MM.1S (cell line): ENCODE measurements around the gene F8.

ENCODE experiments used
- DNase-seq: peaks from one replicate; pipeline ENCODE4 v3.0.0-alpha.2; 2015
- H2AFZ ChIP-seq: fragments of 300-600 bp; sonication (generic); 2 replicates; pipeline ENCODE4 v1.6.0; 2016; ENCODE audit warnings: antibody characterized with exemption, low read length
- H3F3A ChIP-seq: fragments of 300-600 bp; sonication (generic); 2 replicates; pipeline ENCODE4 v1.6.1; 2016; ENCODE audit warnings: mild to moderate bottlenecking, antibody characterized with exemption, low read length, moderate library complexity, mixed read lengths; ENCODE audit not compliant: insufficient read depth
- H3K27ac ChIP-seq: fragments of 300-600 bp; sonication (generic); 2 replicates; pipeline ENCODE4 v1.5.1; 2016; ENCODE audit warnings: mild to moderate bottlenecking, low read length
- H3K27me3 ChIP-seq: fragments of 300-600 bp; sonication (generic); replicated peaks from 2 replicates; pipeline ENCODE4 v1.6.0; 2016; ENCODE audit warnings: low read length; ENCODE audit not compliant: insufficient read depth
- H3K36me3 ChIP-seq: fragments of 300-600 bp; sonication (generic); replicated peaks from 2 replicates; pipeline ENCODE4 v1.6.1; 2016; ENCODE audit warnings: mild to moderate bottlenecking, low read length, mixed read lengths; ENCODE audit not compliant: insufficient read depth
- H3K4me1 ChIP-seq: fragments of 300-600 bp; sonication (generic); 2 replicates; pipeline ENCODE4 v1.6.1; 2016; ENCODE audit warnings: low read length, mixed read lengths
- H3K4me2 ChIP-seq: fragments of 300-600 bp; sonication (generic); 2 replicates; pipeline ENCODE4 v1.6.0; 2016; ENCODE audit warnings: low read depth, low read length
- H3K4me3 ChIP-seq: fragments of 300-600 bp; sonication (generic); 2 replicates; pipeline ENCODE4 v1.5.1; 2016; ENCODE audit warnings: low read length, mixed read lengths
- H3K79me2 ChIP-seq: fragments of 300-600 bp; sonication (generic); 2 replicates; pipeline ENCODE4 v1.6.1; 2016; ENCODE audit warnings: mixed run types, low read length, mixed read lengths
- H3K9ac ChIP-seq: fragments of 300-600 bp; sonication (generic); 2 replicates; pipeline ENCODE4 v1.6.1; 2016; ENCODE audit warnings: low read length, mixed read lengths
- H3K9me2 ChIP-seq: fragments of 300-600 bp; sonication (generic); replicated peaks from 2 replicates; pipeline ENCODE4 v1.6.1; 2016; ENCODE audit warnings: mild to moderate bottlenecking, low read length, mixed read lengths; ENCODE audit not compliant: insufficient read depth
- H3K9me3 ChIP-seq: fragments of 300-600 bp; sonication (generic); replicated peaks from 2 replicates; pipeline ENCODE4 v1.6.1; 2016; ENCODE audit warnings: mild to moderate bottlenecking, low read length, mixed read lengths; ENCODE audit not compliant: insufficient read depth
- H4K20me1 ChIP-seq: fragments of 300-600 bp; sonication (generic); 2 replicates; pipeline ENCODE4 v1.6.1; 2016; ENCODE audit warnings: mild to moderate bottlenecking, low read length, moderate library complexity, mixed read lengths; ENCODE audit not compliant: insufficient read depth
- CTCF ChIP-seq: fragments of 300-600 bp; sonication (generic); IDR thresholded peaks from 2 replicates; pipeline ENCODE4 v1.5.1; 2016; ENCODE audit warnings: antibody characterized with exemption, low read length, mixed read lengths
- EZH2 ChIP-seq: fragments of 300-600 bp; sonication (generic); optimal IDR thresholded peaks from 2 replicates; pipeline ENCODE3; 2017; ENCODE audit warnings: low read depth, mild to moderate bottlenecking, antibody characterized with exemption, low read length, mixed read lengths
- EZH2phosphoT487 ChIP-seq: fragments of 300-600 bp; sonication (generic); IDR thresholded peaks from 2 replicates; pipeline ENCODE4 v1.6.1; 2018; ENCODE audit warnings: antibody characterized with exemption, low read length

Gene F8

GRCh38 chrX:154799556-154800348, 222.8 kb downstream of the F8 start:
- Histone ChIP-seq H3K9me3 (no peaks in the 10 kb centered on the region), H3F3A (no peaks in the 10 kb centered on the region), H3K9me2 (no peaks in the 10 kb centered on the region), H3K27me3 (no peaks in the 10 kb centered on the region), H3K79me2 (peaks cover 28% of the 10 kb centered on the region; the same call in 1 of the 2 replicates), H3K4me3 (no peak overlapping the region), H3K36me3 (no peaks in the 10 kb centered on the region), H3K4me2 (no peak overlapping the region), H3K9ac (no peak overlapping the region), H2AFZ (no peak overlapping the region), H3K4me1 (peaks cover 4% of the 10 kb centered on the region; the same call in 1 of the 2 replicates), H3K27ac (no peak overlapping the region), H4K20me1 (no peaks in the 10 kb centered on the region)
- DNase-seq: no peak
- TF ChIP-seq EZH2phosphoT487: no peak
- no peak for TF ChIP-seq CTCF
- no peak for TF ChIP-seq EZH2

GRCh38 chrX:154797006-154797405, 225.5 kb downstream of the F8 start:
- no peaks in the 10 kb centered on the region for H3K9me2 ChIP-seq
- no peak overlapping the region for H3K4me3 ChIP-seq
- H3K27me3 ChIP-seq: no peaks in the 10 kb centered on the region
- DNase-seq: no peak
- no peak overlapping the region for H3K9ac ChIP-seq
- no peak overlapping the region for H3K27ac ChIP-seq
- no peak for TF ChIP-seq EZH2
- no peak for TF ChIP-seq CTCF
- no peak for TF ChIP-seq EZH2phosphoT487
- H3K9me3 ChIP-seq: no peaks in the 10 kb centered on the region
- H4K20me1 ChIP-seq: no peaks in the 10 kb centered on the region
- H3K36me3 ChIP-seq: no peaks in the 10 kb centered on the region
- no peaks in the 10 kb centered on the region for H3F3A ChIP-seq
- H2AFZ ChIP-seq: no peak overlapping the region
- peaks cover 17% of the 10 kb centered on the region; the same call in 1 of the 2 replicates for H3K79me2 ChIP-seq
- 0 out of 2 replicates have a peak, but pooled peaks cover 5% of the 10 kb centered on the region for H3K4me1 ChIP-seq
- no peak overlapping the region for H3K4me2 ChIP-seq

GRCh38 chrX:154795016-154795415, 227.5 kb downstream of the F8 start:
- no peaks in the 10 kb centered on the region for H3F3A ChIP-seq
- H3K27ac ChIP-seq: no peak overlapping the region
- no peaks in the 10 kb centered on the region for H3K27me3 ChIP-seq
- no peaks in the 10 kb centered on the region for H4K20me1 ChIP-seq
- TF ChIP-seq CTCF (no peak), EZH2phosphoT487 (no peak), EZH2 (no peak)
- no peak for DNase-seq
- H3K9me3 ChIP-seq: no peaks in the 10 kb centered on the region
- H3K36me3 ChIP-seq: no peaks in the 10 kb centered on the region
- no peak overlapping the region for H3K4me3 ChIP-seq
- 0 out of 2 replicates have a peak, but pooled peaks cover 5% of the 10 kb centered on the region for H3K4me1 ChIP-seq
- no peak overlapping the region for H3K9ac ChIP-seq
- no peak overlapping the region for H3K4me2 ChIP-seq
- H2AFZ ChIP-seq: no peak overlapping the region
- H3K79me2 ChIP-seq: peaks cover 10% of the 10 kb centered on the region; the same call in 1 of the 2 replicates
- no peaks in the 10 kb centered on the region for H3K9me2 ChIP-seq
